ENCODE results near the gene FAIM2.

FAIM2 gene

DNA sequence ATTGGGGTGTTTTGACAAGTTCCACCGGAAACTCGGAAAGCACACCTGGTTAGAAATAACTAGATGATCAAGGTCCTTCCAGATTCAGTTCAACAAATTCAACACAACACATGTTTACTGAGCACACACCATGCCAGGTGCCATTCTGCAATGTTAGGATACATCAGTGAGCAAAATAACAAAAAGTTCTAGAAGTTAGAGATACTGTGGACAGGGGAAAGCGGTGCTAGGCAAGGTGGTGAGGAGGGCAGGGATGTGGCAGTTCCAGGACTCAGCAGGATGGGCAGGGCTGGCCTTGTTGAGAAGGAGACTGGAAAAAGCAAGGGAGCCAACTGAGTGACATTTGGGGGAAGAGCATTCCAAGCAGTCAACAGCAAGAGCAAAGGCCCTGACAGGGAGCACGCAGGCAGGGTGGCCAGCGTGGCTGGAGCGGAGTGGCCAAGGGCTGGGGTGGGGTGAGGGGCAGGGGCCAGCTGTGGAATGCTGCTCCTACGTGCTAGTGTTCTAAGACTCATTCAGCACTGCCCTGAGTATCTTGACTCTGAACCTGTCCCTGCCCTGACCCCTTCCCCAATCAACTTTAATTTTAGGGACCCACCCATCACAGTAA, 19.4 kb upstream of the FAIM2 start:
- H3K4me3 ChIP-seq (ENCODE audit: low read depth, low read length) = no peak overlapping the region
- TF ChIP-seq, protein P1, sequence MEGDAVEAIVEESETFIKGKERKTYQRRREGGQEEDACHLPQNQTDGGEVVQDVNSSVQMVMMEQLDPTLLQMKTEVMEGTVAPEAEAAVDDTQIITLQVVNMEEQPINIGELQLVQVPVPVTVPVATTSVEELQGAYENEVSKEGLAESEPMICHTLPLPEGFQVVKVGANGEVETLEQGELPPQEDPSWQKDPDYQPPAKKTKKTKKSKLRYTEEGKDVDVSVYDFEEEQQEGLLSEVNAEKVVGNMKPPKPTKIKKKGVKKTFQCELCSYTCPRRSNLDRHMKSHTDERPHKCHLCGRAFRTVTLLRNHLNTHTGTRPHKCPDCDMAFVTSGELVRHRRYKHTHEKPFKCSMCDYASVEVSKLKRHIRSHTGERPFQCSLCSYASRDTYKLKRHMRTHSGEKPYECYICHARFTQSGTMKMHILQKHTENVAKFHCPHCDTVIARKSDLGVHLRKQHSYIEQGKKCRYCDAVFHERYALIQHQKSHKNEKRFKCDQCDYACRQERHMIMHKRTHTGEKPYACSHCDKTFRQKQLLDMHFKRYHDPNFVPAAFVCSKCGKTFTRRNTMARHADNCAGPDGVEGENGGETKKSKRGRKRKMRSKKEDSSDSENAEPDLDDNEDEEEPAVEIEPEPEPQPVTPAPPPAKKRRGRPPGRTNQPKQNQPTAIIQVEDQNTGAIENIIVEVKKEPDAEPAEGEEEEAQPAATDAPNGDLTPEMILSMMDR (IDR thresholded peaks at IDR 0.05; ENCODE audit: borderline replicate concordance, insufficient read depth, low read depth, low read length) = no peak

DNA sequence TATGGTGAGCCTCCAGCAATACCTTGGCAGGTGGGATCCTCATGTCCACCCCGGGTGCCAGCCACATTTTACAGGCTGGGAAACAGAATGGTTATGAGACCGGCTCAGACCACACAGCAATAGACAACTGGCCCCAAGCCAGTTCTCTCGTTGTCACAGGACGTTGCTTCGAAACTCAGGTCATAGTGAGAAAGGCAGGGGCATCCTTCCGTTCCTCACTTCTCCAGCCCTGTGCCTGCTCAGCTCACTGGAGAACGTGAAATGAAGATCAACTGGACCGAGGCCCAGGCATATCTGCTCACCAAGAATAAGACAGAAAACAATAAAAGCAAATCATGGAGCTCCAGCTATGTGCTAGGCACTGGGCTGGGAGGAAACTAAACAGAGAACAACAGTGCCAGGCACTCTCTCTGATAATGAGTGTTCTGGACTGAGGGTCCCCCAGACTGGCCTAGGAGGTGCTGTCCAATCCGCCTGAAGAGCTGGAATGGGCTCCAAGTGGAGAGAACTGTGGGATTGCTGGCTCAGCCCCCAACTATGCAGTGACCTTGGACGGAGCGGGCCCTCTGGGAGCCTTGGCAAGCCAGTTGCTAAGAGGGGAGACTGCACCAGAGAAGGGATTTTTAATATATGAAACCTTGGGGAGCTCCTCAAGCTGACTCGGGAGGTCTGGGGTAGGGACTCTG, 18.8 kb upstream of the FAIM2 start:
- TF ChIP-seq, protein P1 (IDR thresholded peaks at IDR 0.05; ENCODE audit: borderline replicate concordance, insufficient read depth, low read depth, low read length) = no peak
- no peak overlapping the region for H3K4me3 ChIP-seq (ENCODE audit: low read depth, low read length)

DNA sequence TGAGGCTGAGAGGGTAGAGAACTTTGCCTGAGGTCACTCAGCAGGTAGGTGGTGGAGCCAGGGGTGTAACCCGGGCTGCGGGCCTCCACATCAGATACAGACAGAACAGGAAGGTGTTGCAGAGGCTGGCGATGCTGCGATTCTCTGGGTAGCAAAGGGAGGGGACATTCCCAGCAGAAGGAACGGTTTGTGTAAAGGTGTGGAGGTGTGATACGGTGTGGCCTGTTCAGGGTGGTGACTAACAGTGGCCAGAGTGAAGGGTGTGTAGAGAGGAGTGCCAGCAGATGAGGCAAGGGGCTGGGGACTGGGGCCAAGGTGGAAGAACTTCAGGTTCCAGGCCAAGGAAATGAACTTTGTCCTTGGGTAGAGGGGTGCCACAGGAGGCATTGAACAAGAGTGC, 18.2 kb upstream of the FAIM2 start:
- TF ChIP-seq, protein P1 (IDR thresholded peaks at IDR 0.05; ENCODE audit: borderline replicate concordance, insufficient read depth, low read depth, low read length) = no peak

DNA sequence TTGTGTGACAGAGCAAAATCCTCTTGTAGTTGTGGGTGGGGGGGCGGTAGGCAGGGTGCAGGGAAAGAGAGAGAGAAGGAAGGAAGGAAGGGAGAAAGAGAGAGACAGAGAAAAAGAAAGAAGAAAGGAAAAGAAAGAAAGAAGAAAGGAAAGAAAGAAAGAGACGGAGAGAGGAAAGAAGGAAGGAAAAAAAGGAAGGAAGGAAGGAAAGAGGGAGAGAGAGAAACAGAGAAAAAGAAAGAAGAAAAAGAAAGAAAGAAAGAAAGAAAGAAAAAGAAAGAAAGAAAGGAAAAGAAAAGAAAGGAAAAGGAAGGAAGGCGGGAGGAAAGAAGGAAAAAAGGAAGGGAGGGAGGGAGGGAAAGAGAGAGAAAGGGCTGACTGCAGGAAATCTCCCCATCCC, 17.6 kb upstream of the FAIM2 start:
- TF ChIP-seq, protein P1 (IDR thresholded peaks at IDR 0.05; ENCODE audit: borderline replicate concordance, insufficient read depth, low read depth, low read length) = no peak
- no peak overlapping the region for H3K4me3 ChIP-seq (ENCODE audit: low read depth, low read length)

More for the DNA sequence above, 18.2 kb upstream of the FAIM2 start:
- H3K4me3 ChIP-seq (ENCODE audit: low read depth, low read length) = no peak overlapping the region

DNA sequence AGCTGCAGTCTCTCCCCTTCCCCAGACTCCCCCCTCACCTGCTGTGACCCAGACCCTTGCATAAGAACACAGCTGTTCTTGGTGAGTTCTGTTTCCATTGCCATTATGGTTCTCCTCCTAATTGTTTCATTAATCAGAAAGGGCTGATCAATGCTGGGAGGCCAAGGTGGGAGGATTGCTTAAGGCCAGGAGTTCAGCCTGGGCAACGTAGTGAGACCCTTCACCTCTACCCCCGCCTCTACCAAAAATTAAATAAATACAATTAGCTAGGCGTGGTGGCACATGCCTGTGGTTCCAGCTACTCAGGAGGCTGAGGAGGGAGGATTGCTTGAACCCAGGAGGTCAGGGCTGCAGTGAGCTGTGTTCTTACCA, 17.2 kb upstream of the FAIM2 start:
- TF ChIP-seq, protein P1 (IDR thresholded peaks at IDR 0.05; ENCODE audit: borderline replicate concordance, insufficient read depth, low read depth, low read length) = no peak
- no peak overlapping the region for H3K4me3 ChIP-seq (ENCODE audit: low read depth, low read length)

DNA sequence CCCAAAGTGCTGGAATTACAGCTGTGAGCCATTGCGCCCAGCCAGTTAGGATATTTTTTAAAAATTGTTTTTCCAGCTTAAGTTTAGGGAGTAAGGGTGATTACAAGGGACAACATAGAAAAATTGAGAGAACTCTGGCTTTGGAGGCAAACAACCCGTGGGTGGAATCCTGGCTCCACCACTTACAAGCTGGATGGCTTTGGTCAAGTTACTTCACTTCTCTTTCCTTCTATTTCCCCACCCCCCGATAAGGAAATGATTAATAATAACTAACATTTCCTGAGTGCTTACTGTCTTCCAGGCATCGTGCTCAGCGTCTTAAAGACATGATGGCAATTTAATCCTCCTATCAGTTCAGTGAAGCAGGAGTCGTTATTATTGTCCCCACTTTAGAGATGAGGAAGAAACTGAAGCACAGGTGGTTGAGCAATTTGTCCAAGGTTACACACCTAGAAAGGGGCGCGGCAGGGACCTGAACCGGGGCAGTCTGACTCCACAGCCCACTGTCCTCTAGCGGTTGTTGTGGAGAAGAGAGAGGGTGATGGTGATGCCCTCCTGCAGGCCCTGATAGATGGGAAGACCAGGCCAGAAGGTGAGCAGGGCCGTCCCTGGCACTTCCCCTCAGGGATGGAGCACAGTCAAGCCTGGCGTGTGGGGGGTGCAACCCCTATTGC, 16.7 kb upstream of the FAIM2 start:
- TF ChIP-seq, protein P1 (IDR thresholded peaks at IDR 0.05; ENCODE audit: borderline replicate concordance, insufficient read depth, low read depth, low read length) = no peak
- H3K4me3 ChIP-seq (ENCODE audit: low read depth, low read length) = no peak overlapping the region

GRCh38 chr12:49917788-49918173, 14.1 kb upstream of the FAIM2 start:
- H3K4me3 ChIP-seq (ENCODE audit: low read depth, low read length) = no peak overlapping the region
- TF ChIP-seq, protein P1 (IDR thresholded peaks at IDR 0.05; ENCODE audit: borderline replicate concordance, insufficient read depth, low read depth, low read length) = no peak

All from GM12875 (cell line).